Measurements from ENCODE around the gene OR2A42. TPM values are rescaled to one million over a fixed set of nuclear protein-coding genes. Genes with fewer than 3 reads are reported as not detected.

OR2A42 gene, protein sequence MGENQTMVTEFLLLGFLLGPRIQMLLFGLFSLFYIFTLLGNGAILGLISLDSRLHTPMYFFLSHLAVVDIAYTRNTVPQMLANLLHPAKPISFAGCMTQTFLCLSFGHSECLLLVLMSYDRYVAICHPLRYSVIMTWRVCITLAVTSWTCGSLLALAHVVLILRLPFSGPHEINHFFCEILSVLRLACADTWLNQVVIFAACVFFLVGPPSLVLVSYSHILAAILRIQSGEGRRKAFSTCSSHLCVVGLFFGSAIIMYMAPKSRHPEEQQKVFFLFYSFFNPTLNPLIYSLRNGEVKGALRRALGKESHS
- 0.09 TPM in 1 of 2 replicates, not detected in the other for total RNA-seq

DNA sequence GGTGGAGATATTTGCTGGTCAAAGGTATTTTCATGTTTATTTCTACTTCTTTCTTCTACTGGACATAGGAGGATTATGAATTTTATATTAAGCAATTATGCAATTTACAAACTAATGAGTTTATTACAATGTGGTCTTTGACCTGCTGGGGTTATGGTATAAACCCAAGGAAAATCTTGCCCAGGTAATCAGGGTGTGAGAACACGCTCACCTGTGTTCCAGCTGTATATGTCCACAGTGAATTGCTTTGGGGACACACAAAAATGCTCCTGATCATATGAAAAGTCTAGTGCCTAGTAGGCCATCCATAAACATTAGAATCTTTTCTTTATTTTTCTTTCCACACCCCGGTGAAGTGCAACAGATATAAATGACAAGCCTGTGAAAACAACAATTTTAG lies at the start of gene OR2A42:
OR2A42 (minus strand) TSS at position 241 of the 400 bp plus-strand sequence. CDS start 6,762 bp downstream, outside the sequence.

DNA sequence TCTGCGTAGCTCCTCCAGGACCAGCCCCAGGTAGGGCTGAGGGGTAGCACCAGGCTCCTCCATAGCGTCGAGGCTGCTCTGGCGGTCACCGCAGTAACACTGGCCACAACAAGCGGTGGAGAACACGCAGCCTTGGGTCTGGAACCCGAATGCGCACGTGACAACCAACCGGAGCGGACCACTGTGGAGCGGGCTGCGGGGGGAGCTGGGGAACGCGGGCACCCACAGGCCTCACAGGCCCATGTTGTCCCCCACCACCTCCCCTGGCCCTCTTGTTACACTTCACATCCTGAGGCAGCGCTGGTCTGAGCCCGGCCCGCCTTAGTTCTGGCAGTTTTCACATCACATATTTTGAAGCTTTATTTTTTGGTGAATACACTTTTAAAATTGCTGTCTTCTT lies 29.8 kb upstream of the OR2A42 start, which contains the start of gene CTAGE8:
CTAGE8 (minus strand) TSS at position 101 of the 400 bp plus-strand sequence; CDS start at position 63, 38 bp downstream.

GRCh38 chr7:144264692-144265091 lies 25.3 kb upstream of the OR2A42 start, which contains the start of gene OR2A7:
Gene OR2A7, minus strand, starts transcription at chr7:144264792. Its CDS starts 5,164 bp downstream, at chr7:144259628.

GRCh38 chr7:144195212-144195872 lies 44.1 kb downstream of the OR2A42 start, which contains the start of gene ARHGEF35:
Gene ARHGEF35, minus strand, starts transcription at chr7:144195833. Its CDS starts 7,450 bp downstream, at chr7:144188383.

DNA sequence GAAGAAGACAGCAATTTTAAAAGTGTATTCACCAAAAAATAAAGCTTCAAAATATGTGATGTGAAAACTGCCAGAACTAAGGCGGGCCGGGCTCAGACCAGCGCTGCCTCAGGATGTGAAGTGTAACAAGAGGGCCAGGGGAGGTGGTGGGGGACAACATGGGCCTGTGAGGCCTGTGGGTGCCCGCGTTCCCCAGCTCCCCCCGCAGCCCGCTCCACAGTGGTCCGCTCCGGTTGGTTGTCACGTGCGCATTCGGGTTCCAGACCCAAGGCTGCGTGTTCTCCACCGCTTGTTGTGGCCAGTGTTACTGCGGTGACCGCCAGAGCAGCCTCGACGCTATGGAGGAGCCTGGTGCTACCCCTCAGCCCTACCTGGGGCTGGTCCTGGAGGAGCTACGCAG lies 56.2 kb downstream of the OR2A42 start, which contains the start of gene CTAGE4:
CTAGE4 (plus strand) TSS at position 301 of the 400 bp plus-strand sequence; CDS start at position 339, 38 bp downstream.

Other genes with a start within 250 kb of the OR2A42 start
- gene OR6B1, start 239.3 kb downstream of the OR2A42 start, total RNA-seq = 0.09 TPM in 1 of 2 replicates, not detected in the other
- gene OR2A5, start 190.7 kb downstream of the OR2A42 start, total RNA-seq = not detected in 2 replicates
- gene OR2A25, start 169.8 kb downstream of the OR2A42 start, total RNA-seq = not detected in 2 replicates
- not detected in 2 replicates for gene OR2A12, start 153.3 kb downstream of the OR2A42 start, total RNA-seq
- not detected in 2 replicates for gene OR2A2, start 130.0 kb downstream of the OR2A42 start, total RNA-seq
- gene OR2A14, start 116.4 kb downstream of the OR2A42 start, total RNA-seq = not detected in 2 replicates
- 0.18 and 0.56 TPM in 2 replicates for gene CTAGE4, start 56.1 kb downstream of the OR2A42 start, total RNA-seq
- 0.18 and 0.56 TPM in 2 replicates for gene ARHGEF35, start 43.8 kb downstream of the OR2A42 start, total RNA-seq
- gene OR2A7, start 25.2 kb upstream of the OR2A42 start, total RNA-seq = under 0.01 and 0.09 TPM in 2 replicates
- not detected in 2 replicates for gene CTAGE8, start 29.7 kb upstream of the OR2A42 start, total RNA-seq
- gene OR2A1, start 72.8 kb upstream of the OR2A42 start, total RNA-seq = under 0.01 TPM in 1 of 2 replicates, not detected in the other
- gene ARHGEF5, start 115.8 kb upstream of the OR2A42 start, total RNA-seq = 0.45 and 0.94 TPM in 2 replicates
- gene NOBOX, start 164.1 kb upstream of the OR2A42 start, total RNA-seq = not detected in 2 replicates

Data from endothelial cell of coronary artery (primary cell).